ENCODE data around the gene HPCAL1. TPM values are rescaled to one million over a fixed set of nuclear protein-coding genes. Genes with fewer than 3 reads are reported as not detected.

The HPCAL1 gene
- total and polyA plus RNA-seq, 10 of the 15 experiments (the other 5 are each of a cell fraction or from before 2014, with no cell fraction given), result 0.40 to 12.8 (median 7.9) TPM

- TF ChIP-seq ZBTB11 (CRISPR knock-in tag; IDR thresholded peaks at IDR 0.05), result no peak
- TF ChIP-seq ZZZ3 (IDR thresholded peaks at IDR 0.05; ENCODE audit: control insufficient read depth, insufficient read length, low read depth), result no peak
- no peak for TF ChIP-seq RAD51 (IDR thresholded peaks at IDR 0.05)
- no peak for TF ChIP-seq NBN (IDR thresholded peaks at IDR 0.05)
- no peak for TF ChIP-seq HDAC6 (IDR thresholded peaks at IDR 0.05; ENCODE audit: unreplicated experiment)
- no peak for TF ChIP-seq TCF12 (IDR thresholded peaks at IDR 0.05; ENCODE audit: low read depth, low read length)
- TF ChIP-seq STAT3 (IDR thresholded peaks at IDR 0.05; ENCODE audit: low read depth, low read length), result no peak
- TF ChIP-seq CBX3 (IDR thresholded peaks at IDR 0.05; ENCODE audit: borderline replicate concordance, low read depth), result no peak
- TF ChIP-seq IRF3 (IDR thresholded peaks at IDR 0.05), result no peak
- no peak for TF ChIP-seq PAX5 (IDR thresholded peaks at IDR 0.05; ENCODE audit: borderline replicate concordance, low read depth, low read length)
Observed at GRCh38 chr2:10357193-10358169, 54.8 kb downstream of the HPCAL1 start (continued).
